Activated CD4-positive, alpha-beta T cell treated with anti-CD3 and anti-CD28 coated beads for 4 hours (primary cell): Measurements from ENCODE around the gene LZTS3.
"Not testable (repeated sequence)": the region's sequence is repeated elsewhere in the genome, so short reads cannot be mapped to it uniquely, and the experiment has no call there.

ENCODE experiments used
- DNase-seq, 2 donors: peaks; one replicate each; pipeline ENCODE4 v3.0.0-alpha.2; 2020

Gene LZTS3

DNA sequence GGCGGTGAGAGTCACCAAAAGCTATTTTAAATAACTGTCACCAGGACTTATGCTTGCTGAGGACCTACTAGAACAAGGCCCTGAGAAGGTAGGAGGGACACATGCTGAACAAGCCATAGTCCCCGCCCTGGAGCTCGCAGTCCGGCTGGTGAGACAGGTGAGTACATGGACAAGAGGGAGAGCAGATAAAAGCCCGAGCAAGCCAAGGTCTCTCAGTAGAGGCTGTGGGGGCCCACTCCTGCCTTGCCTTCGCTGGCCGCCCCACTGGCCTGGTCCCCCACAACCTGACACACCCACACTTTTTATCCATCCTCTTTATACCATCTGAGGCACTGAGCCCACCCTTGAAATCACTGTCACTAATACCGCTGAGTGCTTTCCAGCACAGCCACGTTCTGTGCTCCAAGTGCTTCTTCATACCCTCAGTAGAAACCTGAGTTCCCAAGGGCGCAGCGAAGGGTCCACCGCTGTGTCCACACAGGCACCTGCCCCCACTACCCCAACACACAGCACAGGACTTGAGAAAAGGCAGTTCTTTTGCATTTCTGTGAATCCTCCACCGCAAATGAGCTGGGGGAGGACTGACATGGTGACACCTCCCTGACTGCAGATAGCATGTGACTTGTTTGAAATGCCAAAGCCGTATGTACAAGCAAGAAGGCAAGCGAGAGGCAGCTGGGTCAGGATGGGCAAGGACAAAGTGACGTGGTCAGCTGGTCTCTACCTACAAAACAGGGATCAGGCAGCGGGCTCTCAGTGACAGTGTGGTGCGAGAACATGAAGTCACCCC is 19.1 kb upstream of the LZTS3 start:
- DNase-seq, result no peak

DNA sequence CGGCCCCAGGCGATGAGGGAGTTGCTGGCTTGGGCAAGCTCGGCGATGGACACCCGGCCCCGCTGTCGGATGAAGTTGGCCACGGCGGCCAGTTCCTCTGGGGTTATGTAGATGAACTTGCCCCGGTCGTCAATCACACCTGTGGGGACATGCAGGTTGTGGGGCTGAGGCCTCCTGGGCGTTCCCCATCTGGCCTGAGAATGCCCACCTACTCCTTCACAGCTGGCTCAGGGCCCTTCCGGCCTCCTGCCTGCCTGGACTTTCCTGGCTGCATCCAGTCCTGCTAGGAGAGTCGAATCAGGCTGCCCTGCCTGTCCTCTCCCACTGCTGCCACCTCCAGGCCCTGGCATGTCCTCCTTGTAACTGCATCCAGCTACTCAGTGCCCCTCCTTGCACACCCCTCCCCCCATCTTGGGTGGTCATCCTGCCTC is 17.3 kb upstream of the LZTS3 start:
- no peak for DNase-seq

DNA sequence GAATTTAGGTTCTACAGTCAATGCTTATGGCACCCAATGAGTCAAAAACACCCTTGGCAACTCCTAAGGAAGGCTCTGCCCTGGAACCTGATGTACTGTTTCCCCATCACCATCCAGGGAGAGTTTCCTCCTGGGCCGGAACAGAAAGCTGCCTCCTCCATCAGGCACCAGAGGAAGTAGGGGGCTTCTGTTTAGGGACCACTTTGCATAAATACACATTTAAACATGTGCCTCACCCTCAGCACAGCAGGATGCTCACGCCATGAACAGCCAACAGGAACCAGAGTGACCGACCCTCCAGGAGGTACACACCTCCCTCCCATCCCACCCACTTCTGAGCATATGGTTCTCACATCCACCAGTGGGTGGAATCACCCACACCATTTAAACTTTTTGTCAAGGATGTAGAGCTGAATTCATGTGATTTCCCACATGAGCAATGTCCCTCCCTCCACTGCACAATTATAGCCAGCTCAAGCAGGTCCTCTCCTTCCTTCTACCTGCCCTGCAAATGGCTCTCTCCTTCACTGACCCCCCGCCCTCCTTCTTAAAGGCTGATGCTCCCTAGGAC is 16.3 kb upstream of the LZTS3 start:
- DNase-seq, result no peak

DNA sequence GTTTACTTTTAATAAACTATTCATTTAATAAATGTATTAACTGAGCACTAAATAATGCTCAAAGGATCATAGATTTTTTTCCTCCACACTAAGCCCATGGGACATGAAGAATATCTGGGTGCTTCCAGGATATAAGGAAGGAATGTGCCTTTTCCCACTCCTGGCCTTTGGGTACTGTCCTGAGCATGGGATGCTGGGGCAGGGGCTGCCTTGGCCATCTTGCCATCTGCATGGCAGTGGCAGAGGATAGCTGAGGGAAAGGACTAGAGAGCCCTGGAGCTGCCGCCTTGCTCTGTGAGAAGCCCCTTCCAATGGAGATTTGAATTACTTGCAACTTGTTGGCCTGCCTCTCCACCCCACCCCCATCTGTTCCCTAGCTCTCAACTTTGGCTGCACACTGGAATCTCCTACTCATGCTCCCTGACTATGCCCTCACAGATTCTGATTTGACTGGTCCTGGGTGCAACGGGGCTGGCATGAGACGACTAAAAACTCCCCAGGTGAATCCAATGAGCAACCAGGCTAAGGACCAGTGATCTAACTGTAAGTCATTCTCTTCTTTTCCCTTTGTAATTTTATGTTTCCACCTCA is 15.6 kb upstream of the LZTS3 start:
- DNase-seq, result no peak

DNA sequence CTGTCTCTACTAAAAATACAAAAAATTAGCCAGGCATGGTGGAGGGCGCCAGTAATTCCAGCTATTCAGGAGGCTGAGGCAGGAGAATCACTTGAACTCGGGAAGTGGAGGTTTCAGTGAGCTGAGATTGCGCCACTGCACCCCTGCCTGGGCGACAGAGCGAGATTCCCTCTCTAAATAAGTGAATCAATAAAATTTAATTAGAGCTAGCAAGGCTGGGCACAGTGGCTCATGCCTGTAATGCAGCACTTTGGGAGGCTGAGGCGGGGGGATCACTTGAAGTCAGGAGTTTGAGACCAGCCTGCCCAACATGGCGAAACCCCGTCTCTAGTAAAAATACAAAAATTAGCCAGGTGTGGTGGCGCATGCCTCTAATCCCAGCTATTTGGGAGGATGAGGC is 14.5 kb upstream of the LZTS3 start:
- not testable (repeated sequence) for DNase-seq

DNA sequence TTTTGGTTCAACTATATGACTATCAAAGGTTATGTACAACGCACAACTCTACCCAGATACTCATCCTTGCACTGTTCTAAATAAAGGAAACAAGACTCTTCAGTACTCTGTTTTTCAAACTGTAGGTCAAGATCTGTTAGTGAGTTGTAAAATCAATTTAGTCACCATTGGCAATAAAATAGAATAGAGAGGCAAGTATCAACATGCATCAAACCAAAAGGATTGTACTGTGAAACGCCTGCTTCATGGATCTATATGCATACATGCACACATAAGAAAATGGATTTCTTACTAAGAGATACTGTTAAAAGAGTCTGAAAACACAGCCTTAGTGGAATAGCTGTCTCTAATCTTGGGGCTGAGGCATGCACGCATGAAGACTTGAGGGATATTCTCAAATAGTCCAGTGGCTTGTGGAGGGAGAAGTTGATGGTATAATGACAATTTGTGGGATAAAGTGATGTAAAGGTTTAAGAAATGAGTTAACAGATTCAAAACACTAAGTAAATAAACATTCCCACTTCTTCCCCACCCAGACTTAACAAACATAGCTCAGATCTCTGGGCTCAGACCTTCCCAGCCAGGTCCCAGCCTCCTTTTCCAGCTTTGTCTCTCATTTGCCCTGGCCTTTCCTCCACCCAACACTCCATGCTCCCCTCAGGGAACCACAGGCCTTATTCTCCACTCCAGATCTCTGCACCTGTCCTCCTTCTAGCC is 10.7 kb upstream of the LZTS3 start:
- DNase-seq, result no peak

DNA sequence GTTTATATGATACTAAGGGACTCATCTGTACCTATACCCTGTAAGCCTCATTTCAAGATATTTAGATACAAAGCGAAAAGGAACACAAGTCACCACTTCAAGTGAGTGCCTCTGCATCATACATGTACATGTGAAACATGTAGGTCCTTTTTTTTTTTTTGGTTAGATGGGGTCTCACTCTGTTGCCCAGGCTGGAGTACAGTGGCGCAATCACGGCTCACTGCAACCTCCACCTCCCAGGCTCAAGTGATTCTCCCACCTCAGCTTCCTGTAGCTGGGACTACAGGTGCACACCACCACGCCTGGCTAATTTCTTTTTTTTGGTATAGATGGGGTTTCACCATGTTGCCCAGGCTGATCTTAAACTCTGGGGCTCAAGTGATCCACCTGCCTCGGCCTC is 9.1 kb upstream of the LZTS3 start:
- not testable (repeated sequence) for DNase-seq

DNA sequence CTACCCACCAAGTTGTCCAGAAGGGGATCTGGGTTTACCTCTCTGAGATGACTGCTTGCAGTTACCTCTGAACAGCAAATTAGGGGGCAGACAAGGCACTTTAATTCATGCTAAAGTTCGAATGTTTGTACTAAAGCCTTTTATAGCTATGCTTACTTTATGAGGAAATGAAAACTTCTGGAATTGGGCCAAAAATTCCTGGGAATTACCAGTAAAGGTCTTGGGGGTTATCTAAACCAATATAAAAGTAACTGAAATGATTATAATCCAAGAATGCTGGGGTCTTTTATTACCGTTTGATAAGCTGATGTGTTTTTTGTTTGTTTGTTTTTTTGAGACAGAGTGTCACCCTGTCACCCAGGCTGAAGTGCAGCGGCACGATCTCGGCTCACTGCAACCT is 7.9 kb upstream of the LZTS3 start:
- DNase-seq, result no peak

DNA sequence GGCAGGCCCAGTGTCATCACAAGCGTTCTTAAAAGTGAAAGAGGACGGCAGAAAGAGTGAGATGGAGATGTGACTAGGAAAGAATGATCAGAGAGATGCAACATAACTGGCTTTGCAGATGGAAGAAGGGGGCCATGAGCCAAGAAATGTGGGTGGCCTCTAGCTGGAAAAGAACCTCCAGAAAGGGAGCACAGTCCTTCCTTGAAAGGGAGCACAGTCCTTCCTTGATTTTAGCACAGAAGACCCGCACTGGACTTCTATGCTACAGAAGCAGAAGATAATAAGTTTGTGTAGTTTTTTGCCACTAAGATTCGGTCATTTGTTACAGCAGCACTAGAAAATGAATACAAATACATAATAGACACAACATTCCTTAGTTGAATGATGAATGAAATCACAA is 7.0 kb upstream of the LZTS3 start:
- no peak for DNase-seq

DNA sequence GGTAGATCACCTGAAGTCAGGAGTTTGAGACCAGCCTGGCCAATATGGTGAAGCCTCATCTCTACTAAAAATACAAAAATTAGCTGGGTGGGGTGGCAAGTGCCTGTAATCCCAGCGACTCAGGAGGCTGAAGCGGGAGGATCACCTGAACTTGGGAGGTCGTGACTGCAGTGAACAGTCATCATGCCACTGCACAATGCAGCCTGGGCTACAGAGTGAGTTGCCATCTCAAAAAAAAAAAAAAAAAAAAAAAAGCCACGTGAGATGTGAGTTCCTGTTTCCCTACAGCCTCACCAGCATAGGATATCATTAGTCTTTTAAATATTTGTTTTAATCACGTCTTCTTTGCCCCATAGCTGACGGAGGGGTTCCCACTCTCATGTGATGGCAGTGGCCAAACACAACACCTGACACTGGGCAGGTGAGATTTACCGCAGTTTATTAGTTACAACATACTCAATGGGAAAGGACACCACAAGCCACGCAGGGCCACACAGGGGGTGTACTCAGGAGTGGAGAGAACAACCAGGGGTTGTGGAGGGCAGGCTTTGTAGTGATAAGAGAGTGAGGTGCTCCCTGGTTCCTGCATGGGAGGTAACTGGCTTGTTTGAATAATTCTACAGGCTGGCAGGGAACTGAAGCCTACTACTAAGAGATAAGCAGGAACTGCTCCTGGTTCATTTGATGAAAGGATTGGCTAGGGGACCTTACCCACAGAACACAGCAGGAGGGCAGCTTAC is 4.6 kb upstream of the LZTS3 start:
- no peak for DNase-seq

DNA sequence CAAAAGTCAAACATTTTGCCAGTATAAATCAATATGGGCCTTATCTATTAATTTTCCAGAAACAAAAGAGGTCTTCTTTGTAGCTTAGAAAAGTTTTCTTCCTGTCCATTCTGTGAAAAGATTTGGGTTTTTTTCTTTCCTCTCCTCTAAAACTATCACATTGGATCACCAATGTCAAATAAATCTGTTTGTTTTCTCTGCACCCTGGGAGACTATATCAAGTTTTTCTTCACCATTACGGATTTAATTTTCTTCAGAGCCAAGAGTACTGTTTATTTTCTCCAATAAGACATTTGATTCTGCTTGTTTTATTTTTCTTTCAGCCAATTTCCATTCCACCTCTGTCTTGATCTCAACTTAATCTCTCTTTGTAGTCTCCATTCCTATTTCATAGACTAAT is 1.9 kb upstream of the LZTS3 start:
- DNase-seq, result no peak

DNA sequence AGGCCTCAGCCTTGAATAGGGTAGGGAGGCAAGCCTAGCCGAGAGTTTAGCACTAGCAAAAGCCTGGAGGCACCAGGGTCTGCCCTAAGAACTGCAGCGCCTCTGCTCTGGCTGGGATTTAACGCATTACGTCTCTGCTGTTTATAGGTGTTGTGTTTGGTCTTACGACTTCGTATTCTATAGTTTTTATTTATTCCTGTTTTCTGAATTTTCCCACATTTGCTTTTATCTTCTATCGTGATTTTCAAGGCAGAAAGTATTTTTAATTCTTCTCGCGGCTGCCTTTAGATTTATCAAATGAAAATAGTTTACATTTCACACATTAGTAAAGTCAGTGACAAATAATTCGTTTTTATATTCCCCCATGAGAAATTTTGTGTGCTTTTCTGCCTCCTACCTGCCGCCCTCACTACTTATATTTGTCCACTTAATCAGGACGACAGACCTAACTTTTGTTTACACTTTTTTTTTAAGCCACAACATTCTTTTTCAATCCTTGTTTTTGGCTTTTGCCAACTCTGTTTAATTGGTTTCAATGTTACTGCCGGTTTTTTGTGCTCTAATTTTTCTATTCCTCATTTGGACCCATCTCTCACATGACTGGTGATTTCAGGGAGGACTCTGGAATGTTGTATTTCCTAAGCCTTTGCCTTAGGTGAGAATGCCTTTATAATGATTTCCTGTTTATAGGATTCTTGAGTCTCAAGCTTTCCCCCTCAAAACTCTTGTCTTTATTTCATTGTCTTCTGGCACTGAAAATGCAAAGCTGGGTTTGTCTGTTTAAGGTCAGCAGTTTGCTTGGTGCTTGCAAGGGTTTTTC is 1.3 kb upstream of the LZTS3 start:
- DNase-seq, result no peak

DNA sequence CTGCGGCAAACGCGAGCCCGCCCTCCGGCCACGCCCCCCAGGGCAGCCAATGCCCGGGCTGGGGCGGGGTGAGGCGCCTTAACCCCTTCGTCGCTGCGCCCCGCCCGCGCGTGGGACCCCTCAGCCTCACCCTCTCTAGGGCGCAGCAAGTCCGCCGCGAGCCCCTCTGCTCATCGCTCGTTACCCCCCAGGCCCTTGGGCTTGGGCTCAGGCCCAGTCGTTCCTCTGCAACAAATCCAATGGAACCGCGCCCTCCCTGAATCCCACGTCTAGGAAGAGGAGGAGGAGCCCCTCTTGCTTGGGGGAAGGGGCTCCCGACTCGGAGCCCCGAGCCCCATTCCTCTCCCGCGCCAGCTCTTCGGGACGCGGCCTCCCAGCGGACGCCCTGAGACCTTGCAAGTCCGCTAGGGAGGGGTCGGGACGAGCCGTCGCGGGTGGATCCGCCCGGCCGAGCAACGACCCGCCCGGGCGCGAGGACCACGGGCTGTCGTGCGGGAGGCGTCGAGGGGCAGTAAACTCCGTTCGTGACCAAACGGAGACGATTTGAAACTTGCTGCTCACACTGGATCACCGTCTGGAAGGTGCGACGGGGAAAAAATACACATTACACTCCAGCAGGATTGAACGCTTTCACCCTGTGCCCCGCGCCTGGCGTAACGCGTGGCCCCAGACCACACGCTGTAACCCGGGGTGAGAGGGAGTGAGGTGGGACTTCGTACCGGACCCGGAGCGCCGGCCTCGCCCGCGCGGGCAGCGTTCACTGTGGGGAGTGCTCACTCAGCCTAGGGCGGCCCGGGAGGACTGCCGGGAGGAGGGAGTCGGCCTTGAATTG is 477 bp upstream of the LZTS3 start:
- peak; percentile 92 for DNase-seq

DNA sequence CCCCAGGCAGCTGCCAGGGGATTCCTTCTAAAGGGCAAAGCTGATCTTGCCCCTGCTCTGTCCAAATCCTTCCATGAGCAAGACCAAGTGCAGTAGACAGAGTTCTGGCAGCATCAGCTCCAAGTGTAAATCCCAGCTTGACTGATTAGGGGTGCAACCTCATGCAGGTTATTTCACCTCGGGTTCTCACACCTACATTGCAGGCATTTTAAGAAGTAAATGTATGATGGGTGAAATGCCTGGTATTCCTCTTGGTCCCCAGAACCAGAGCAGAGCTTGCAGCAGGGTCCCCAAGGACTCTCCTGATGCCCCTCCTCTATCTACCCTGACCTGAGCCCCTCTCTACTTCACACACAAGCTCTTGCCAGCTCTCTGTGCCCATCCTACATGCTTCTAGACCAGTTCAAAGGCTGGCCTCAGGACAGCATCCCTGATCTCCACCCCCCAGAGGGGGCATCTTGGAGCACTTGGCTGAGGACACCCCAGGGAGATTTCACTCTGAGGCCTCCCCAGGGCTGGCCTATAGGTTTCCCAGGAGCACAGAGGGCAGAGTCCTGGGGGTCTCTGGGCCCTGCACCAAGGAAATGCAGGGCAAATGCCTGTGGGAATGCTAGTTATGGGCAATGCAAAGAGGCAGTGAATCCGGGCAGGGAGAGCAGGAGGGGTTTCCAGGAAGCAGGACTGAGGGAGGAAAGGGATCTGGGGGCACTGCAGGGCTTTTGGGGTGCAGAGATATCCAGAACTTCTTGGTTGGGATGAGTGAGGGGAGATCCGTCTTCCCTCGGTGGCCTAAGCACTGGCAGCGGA is 1.0 kb downstream of the LZTS3 start:
- DNase-seq, result no peak

DNA sequence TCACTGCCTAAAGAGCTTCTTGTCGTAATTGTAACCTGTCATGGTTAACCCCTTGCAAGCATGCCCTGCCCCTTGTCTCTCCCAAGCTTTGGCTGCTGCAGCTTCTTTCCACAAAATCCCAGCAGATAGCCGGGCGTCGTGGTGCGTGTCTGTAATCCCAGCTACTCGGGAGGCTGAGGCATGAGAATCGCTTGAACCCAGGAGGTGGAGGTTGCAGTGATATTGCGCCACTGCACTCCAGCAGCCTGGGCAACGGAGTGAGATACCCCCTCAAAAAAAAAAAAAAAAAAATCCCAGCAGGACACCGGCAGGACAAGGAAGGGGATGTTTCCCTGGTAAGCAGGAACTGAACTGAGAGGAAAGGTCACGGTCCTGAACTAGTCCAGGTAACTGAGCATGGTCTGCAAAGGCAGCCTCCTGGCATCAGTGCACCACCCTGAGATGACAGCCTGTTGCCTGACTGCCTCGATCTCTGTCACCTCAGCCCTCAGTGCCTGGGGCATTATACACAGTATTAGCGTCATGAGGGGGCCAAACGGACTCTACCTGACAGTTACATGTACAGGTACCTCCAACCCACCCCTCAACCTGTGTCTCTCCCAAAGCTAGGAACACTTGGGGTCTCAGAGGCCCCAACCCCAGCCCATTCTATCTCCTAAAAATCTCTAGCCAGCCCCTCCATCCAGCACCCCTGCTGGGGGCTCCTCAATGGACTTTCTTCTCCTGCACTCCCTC is 1.8 kb downstream of the LZTS3 start:
- no peak for DNase-seq

DNA sequence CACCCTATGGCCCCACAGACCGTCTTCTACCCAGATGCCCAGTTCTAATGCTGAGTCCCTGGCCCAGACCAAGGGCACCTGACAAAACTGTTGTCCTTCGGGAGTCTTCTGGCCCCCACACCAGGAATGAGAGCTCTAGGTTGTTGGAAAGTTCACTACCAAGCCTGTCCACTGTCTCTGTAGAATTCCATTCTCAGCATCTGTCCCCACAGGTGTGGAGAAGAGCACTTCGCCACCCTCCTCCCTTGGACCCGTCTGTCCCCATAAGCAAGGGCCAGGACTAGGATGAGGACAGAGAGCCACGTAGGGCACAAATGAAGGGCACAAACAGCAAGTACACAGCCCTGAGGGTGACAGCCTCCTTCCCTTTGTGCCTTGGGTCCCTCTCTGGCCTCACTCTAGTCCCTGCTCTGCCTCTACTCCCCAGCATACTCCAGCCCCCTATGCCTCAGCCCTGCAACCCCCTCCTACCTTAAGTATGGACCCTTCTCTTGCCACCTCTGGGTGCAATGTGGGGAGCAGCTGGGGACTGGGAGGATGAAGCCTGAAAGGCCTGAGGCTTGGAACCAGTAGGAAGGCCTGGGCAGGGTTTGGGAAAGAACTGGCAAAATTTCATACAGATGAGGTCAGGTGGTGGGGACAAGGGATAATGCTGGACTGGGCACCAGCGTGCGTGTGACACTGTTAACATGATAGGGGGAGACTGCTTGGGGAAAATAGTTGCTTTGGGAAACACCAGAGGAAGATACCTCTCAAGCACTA is 4.3 kb downstream of the LZTS3 start:
- DNase-seq, result no peak

DNA sequence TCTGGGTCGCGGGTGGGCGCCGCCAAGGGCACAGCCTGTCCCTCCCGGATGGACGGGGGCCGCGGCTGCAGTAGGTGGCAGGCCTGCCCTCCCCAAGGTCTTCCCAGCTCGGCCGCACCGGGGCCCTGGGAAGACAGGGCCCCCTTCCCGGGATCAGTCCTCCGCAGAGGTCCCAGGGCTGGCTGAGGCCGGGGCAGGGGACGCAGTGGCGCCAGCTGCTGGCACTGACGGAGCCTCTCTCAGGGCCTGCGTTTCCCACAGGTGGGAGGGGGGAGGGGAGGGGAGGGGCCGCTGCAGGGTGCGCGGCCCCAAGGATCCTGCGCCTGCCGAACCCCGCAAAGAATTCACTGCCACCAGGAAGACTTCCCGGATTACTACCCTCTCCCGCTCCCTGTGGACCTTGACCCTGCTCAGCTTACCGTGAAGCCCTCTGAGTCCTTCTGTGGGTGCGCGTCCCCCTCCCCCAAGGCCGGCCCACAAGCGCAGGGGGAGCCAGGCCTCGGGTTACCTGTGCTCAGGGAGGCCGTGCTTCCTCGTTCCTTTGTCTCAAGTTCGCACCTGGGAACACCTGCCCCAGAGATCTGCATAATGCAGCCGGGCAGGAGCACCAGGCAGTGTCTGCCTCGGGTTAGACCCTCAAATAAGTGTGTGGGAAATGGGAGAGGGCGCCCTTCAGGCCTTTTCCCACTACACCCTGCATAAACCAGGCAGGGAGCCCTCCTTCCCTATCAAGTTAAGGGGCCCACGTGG is 5.1 kb downstream of the LZTS3 start:
- DNase-seq, result no peak

DNA sequence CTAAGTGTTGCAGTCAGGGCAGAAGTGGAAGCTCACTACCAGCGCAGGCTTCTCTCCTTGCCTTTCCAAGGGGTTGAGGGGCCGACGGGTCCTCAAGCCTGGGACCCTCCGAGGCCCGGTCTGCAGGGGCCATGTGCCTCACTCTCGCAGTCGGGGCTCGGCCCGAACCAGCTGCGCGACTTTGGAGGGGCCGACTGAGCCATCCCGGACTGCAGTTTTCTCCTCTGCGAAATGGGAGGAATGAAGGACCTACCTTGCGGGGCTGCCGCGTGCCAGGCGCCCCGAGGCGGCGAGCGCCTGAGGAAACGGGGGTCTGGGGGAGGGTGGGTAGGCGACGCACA is 5.6 kb downstream of the LZTS3 start:
- DNase-seq, result no peak
